Gastrocnemius medialis (tissue), 4 donors: Measurements from ENCODE around the gene HOMER2.

Experiments used
- CTCF ChIP-seq, 5 experiments: fragments of 450-650 bp in 3 of 5; fragments of 200-600 bp in 2 of 5; sonication (generic) in 2 of 5; IDR thresholded peaks in 4 of 5; conservative IDR thresholded peaks in 1 of 5; 1 replicate in 4 of 5; 2 replicates in 1 of 5; pipeline ENCODE4 v1.5.1; 2016 to 2019; ENCODE audit warnings: antibody characterized with exemption in 5 of 5, mild to moderate bottlenecking in 3 of 5, moderate library complexity in 3 of 5
- POLR2A ChIP-seq, 2 donors: fragments of 450-650 bp; IDR thresholded peaks; one replicate each; pipeline ENCODE4 v1.6.1; 2017; ENCODE audit warnings: antibody characterized with exemption in 2 of 2, mild to moderate bottlenecking in 2 of 2, moderate library complexity in 2 of 2

DNA sequence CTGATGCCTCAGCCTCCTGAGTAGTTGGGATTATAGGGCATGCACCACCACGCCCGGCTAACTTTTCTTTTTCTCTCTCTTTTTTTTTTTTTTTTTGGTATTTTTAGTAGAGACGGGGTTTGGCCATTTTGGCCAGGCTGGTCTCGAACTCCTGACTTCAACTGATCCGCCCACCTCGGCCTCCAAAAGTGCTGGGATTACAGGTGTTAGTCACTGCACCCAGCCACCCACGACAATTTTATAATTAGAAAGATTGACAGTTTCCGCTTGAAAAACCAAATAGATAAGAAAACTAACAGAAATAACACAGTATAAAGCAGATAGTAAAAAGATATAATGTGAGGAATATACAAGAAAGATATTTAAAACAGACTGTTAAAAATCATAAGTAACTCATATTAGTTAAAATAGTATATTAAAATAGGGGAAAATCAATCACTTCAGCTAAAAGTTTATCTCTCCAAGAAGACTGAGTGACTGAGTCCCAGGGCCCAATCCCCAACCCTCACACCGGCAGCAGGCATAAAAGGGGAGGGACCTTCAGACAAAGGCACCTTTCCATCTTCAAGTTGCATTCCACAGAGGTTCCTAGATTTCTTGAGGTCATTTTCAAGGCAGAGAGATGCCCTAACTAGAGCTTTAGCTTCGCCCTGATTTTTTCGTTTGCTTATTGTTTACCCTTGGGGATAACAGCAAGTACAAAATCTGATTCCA lies 144.4 kb downstream of the HOMER2 start:
- TF ChIP-seq CTCF (IDR thresholded peaks at IDR 0.05 in 4 of 5, conservative IDR thresholded peaks at IDR 0.05 in 1 of 5) (no peak), POLR2A (IDR thresholded peaks at IDR 0.05) (no peak)
